GM12891 (cell line): ENCODE results near the gene ERFL.

Experiments used
- PAX5 ChIP-seq: IDR thresholded peaks from 2 replicates; pipeline ENCODE4 v1.6.1; 2011; ENCODE audit warnings: low read length, moderate library complexity, mild to moderate bottlenecking; ENCODE audit not compliant: insufficient read depth, severe bottlenecking
- POLR2A ChIP-seq: IDR thresholded peaks from 2 replicates; pipeline ENCODE4 v1.6.1; 2011; ENCODE audit warnings: low read depth, low read length, control low read depth
- POLR2AphosphoS5 ChIP-seq: IDR thresholded peaks from 2 replicates; pipeline ENCODE4 v1.6.1; 2011; ENCODE audit warnings: low read depth, low read length, control low read depth
- POU2F2 ChIP-seq: IDR thresholded peaks from 2 replicates; pipeline ENCODE4 v1.6.1; 2011; ENCODE audit warnings: low read depth, mild to moderate bottlenecking, control low read depth, low read length, moderate library complexity
- SPI1 ChIP-seq: IDR thresholded peaks from 2 replicates; pipeline ENCODE4 v1.6.1; 2011; ENCODE audit warnings: low read depth, low read length, control low read depth
- TAF1 ChIP-seq: IDR thresholded peaks from 2 replicates; pipeline ENCODE4 v1.6.1; 2011; ENCODE audit warnings: low read depth, low read length, control low read depth

DNA sequence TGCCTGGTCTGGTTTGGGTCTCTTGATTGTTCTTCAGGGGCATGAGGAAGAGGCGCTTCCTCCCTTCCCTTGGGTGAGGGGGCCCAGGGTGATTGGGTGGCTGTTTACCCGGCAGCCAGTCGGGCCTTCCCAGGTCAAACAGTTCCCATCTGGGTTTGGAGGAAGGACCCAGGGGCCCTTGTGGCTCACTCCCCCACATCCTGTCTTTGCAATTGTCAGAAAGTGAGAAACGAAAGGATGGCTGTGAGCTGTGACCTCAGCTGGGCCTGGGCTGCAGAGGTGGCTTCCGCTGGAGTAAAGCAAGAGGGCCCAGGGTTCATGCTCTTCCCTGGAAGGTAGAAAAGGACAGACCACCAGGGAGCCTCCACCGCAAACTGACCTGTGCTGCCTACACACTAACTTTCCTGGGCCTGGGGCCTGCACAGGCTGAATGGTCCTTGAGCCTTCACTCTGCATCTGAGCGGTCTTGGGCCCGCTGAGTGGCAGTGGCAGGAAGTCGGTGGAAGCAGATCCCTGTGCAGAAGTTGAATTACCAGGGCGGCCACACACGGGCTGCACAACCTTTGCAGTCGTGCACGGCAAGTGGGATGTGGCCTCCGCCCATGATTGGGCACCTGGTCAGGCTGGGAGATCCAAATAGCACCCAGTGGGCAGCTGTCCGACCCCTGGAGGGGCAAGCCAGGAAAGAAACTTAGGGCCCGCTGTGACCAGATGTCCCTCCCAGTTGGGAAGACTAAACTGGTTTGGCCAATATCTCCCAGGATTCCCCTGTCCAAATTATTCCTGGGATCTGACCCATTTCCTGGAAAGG is 56.5 kb downstream of the ERFL start:
- TF ChIP-seq POLR2AphosphoS5: peak; percentile 97
- peak; percentile 84; the same call in 1 of the 2 replicates for TF ChIP-seq POLR2A
- peak; percentile 47; the same call in 1 of the 2 replicates for TF ChIP-seq SPI1
- TF ChIP-seq PAX5: no peak
- TF ChIP-seq TAF1: no peak
- TF ChIP-seq POU2F2: peak; percentile 82
